Esophagus muscularis mucosa (tissue), 4 donors: ENCODE measurements around the gene DIP2C. TPM values are rescaled to one million over a fixed set of nuclear protein-coding genes. Genes with fewer than 3 reads are reported as not detected.

ENCODE experiments used
- DNase-seq: peaks from one replicate; pipeline ENCODE4 v3.0.0-alpha.2; 2017; ENCODE audit errors: extremely low spot score
- H3K27ac ChIP-seq, 4 donors: fragments of 200-600 bp; sonication (generic); replicated peaks in 1 of 4; 1 replicate in 3 of 4; 2 replicates in 1 of 4; pipeline ENCODE4 v1.5.1; 2016 to 2019; ENCODE audit warnings: mild to moderate bottlenecking in 1 of 4
- H3K27me3 ChIP-seq, 4 donors: fragments of 200-600 bp; sonication (generic); one replicate each; pipeline versions ENCODE4 v1.5.1 to v1.6.0; 2016 to 2019
- H3K36me3 ChIP-seq, 4 donors: fragments of 200-600 bp; sonication (generic); one replicate each; pipeline ENCODE4 v1.5.1; 2016 to 2019
- H3K4me1 ChIP-seq, 4 donors: fragments of 200-600 bp; sonication (generic); one replicate each; pipeline ENCODE4 v1.5.1; 2016 to 2019
- H3K4me3 ChIP-seq, 4 donors: fragments of 200-600 bp; sonication (generic); 1 replicate in 2 of 4; 2 replicates in 2 of 4; pipeline ENCODE4 v1.5.1; 2016 to 2019; ENCODE audit warnings: mild to moderate bottlenecking in 4 of 4, moderate library complexity in 1 of 4
- H3K9me3 ChIP-seq, 4 donors: fragments of 200-600 bp; sonication (generic); 1 replicate in 3 of 4; 2 replicates in 1 of 4; pipeline ENCODE4 v1.5.1; 2016 to 2019
- EP300 ChIP-seq: sonication (generic); formaldehyde crosslinking; IDR thresholded peaks from one replicate; pipeline ENCODE4 v1.6.1; 2017; ENCODE audit warnings: antibody characterized with exemption
- POLR2A ChIP-seq: fragments of 450-650 bp; IDR thresholded peaks from one replicate; pipeline ENCODE4 v1.6.1; 2017; ENCODE audit warnings: antibody characterized with exemption, moderate library complexity, mild to moderate bottlenecking, low read depth
- POLR2AphosphoS5 ChIP-seq, 2 donors: sonication (generic); formaldehyde crosslinking; IDR thresholded peaks; one replicate each; pipeline ENCODE4 v1.6.1; 2017; ENCODE audit warnings: antibody characterized with exemption in 2 of 2
- WGBS: methylation state at CpG from one replicate; pipeline ENCODE4 v1.1.5; 2018; 5-methylcytosine and 5-hydroxymethylcytosine counted together
- intact Hi-C: fragments of 100-400 bp; cut with DNase I; formaldehyde crosslinking; loops from one replicate; pipeline ENCODE4 v1.15.1; 2023
- total RNA-seq, 4 donors: library from RNA; depleted of rRNA; stranded (reverse); fragments of >200 nt; gene quantifications; one replicate each; pipeline versions ENCODE4 v1.1.0 to v1.2.1, GENCODE V29; 2016
- TF ChIP-seq, protein P1 (sequence below), 3 experiments: fragments of 200-600 bp in 2 of 3; fragments of 450-650 bp in 1 of 3; sonication (generic) in 2 of 3; IDR thresholded peaks; one replicate each; pipeline ENCODE4 v1.5.1; 2017 to 2019; ENCODE audit warnings: antibody characterized with exemption in 3 of 3, mild to moderate bottlenecking in 2 of 3, moderate library complexity in 1 of 3

The DIP2C gene
- total RNA-seq, 4 donors from 2014 or later, result 38.6 to 66.4 (median 55.7) TPM

DNA sequence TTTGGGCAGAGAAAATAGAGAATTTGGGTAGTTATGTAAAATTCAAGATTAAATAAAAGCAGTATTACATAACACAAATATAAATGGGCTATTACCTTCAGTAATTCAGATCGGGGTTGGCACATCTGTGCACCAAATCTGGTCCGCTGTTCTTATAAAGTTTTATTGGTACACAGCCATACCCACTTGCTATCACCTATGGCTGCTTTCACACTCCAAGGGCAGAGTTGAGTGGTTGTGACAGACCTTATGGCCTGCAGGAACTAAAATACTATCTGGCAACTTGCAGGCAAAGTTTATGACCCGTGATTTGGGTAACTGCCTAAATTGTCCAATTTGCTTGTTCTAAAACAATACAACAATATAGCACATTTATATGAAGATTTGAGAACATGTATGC is 249.3 kb downstream of the DIP2C start:
- no peaks in the 10 kb centered on the region for H3K4me1 ChIP-seq
- H3K9me3 ChIP-seq, result no peaks in the 10 kb centered on the region
- H3K27ac ChIP-seq, result no peak overlapping the region
- DNase-seq, result no peak
- peaks cover 0 to 31% (median 21%) of the 10 kb centered on the region in 4 donors for H3K36me3 ChIP-seq
- no peak overlapping the region for H3K4me3 ChIP-seq
- 94% methylated on average over 3 of the region's 3 CpGs for whole genome bisulfite sequencing
- intact Hi-C loops, result no loop called here
- no peaks in the 10 kb centered on the region for H3K27me3 ChIP-seq
- TF ChIP-seq, protein P1, sequence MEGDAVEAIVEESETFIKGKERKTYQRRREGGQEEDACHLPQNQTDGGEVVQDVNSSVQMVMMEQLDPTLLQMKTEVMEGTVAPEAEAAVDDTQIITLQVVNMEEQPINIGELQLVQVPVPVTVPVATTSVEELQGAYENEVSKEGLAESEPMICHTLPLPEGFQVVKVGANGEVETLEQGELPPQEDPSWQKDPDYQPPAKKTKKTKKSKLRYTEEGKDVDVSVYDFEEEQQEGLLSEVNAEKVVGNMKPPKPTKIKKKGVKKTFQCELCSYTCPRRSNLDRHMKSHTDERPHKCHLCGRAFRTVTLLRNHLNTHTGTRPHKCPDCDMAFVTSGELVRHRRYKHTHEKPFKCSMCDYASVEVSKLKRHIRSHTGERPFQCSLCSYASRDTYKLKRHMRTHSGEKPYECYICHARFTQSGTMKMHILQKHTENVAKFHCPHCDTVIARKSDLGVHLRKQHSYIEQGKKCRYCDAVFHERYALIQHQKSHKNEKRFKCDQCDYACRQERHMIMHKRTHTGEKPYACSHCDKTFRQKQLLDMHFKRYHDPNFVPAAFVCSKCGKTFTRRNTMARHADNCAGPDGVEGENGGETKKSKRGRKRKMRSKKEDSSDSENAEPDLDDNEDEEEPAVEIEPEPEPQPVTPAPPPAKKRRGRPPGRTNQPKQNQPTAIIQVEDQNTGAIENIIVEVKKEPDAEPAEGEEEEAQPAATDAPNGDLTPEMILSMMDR (IDR thresholded peaks at IDR 0.05), result no peak
- TF ChIP-seq POLR2AphosphoS5 (IDR thresholded peaks at IDR 0.05), result no peak
- no peak for TF ChIP-seq POLR2A
- TF ChIP-seq EP300, result no peak

DNA sequence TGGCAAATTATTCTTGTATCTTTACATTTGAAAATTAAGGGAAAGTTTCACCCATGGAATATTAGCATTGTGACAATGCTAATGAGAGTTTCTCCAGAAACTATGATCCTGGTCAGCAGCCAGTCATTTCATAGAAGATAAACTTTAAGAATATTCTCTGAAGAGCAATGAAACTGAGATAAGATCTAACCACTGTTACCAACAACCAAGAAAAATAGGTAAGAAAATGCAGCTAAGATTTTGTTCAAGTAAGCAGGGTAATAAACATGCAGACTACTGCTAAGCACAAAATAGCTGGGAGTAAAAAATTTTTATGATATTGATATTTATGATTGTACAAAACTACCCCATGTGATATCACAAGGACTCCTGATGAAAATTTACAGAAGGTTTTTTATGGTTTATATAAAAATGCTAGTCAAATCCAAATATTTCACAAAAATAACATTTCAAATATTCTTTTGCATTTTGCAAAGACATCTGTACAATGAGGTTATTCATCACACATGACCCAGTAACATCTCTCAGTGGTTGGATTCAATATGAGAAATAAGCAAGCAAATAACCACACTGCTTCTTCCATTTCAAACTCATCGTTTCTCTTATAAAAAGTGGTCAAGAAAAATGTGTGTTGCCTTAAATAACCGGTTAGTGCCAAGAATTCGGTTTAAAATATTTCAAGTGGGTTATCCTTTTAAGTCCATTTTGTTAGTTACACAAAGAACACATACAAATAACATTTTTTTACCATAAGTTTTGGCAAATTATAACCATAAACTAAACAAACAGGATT is 251.6 kb downstream of the DIP2C start:
- H3K4me3 ChIP-seq, result no peak overlapping the region
- TF ChIP-seq POLR2AphosphoS5 (IDR thresholded peaks at IDR 0.05), result no peak
- no peak for TF ChIP-seq POLR2A
- TF ChIP-seq, protein P1 (IDR thresholded peaks at IDR 0.05), result no peak
- TF ChIP-seq EP300, result no peak
- H3K9me3 ChIP-seq, result no peaks in the 10 kb centered on the region
- H3K4me1 ChIP-seq, result no peaks in the 10 kb centered on the region
- intact Hi-C loops, result no loop called here
- 79% methylated on average over 3 of the region's 3 CpGs for WGBS
- no peaks in the 10 kb centered on the region for H3K27me3 ChIP-seq
- H3K27ac ChIP-seq, result no peak overlapping the region
- peaks cover 0 to 31% (median 21%) of the 10 kb centered on the region in 4 donors for H3K36me3 ChIP-seq
- no peak for DNase-seq

DNA sequence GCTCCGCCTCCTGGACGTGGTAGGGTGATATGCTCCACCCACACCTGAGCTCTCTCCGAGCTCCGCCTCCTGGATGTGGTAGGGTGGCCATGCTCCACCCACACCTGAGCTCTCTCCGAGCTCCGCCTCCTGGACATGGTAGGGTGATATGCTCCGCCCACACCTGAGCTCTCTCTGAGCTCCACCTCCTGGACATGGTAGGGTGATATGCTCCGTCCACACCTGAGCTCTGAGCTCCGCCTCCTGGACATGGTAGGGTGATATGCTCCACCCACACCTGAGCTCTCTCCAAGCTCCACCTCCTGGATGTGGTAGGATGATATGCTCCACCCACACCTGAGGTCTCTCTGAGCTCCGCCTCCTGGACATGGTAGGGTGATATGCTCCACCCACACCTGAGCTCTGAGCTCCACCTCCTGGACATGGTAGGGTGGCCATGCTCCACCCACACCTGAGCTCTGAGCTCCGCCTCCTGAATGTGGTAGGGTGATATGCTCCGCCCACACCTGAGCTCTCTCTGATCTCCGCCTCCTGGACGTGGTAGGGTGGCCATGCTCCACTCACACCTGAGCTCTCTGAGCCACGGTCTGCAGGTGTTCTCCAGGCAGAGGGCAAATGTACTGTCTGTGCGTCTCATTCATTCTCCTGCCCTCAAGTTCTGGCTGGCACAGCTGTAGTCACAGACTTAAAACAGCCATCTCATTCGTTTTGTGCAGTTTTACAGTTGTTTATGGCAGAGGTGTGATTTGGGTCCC is 252.4 kb downstream of the DIP2C start:
- Histone ChIP-seq H3K4me3 (no peak overlapping the region), H3K27ac (no peak overlapping the region), H3K27me3 (no peaks in the 10 kb centered on the region), H3K9me3 (no peaks in the 10 kb centered on the region), H3K36me3 (peaks cover 0 to 31% (median 21%) of the 10 kb centered on the region in 4 donors), H3K4me1 (no peaks in the 10 kb centered on the region)
- DNase-seq, result no peak
- 74% methylated on average over 10 of the region's 17 CpGs for WGBS
- intact Hi-C loops, result no loop called here
- TF ChIP-seq POLR2A (no peak), POLR2AphosphoS5 (IDR thresholded peaks at IDR 0.05) (no peak)
- TF ChIP-seq, protein P1 (IDR thresholded peaks at IDR 0.05), result no peak

DNA sequence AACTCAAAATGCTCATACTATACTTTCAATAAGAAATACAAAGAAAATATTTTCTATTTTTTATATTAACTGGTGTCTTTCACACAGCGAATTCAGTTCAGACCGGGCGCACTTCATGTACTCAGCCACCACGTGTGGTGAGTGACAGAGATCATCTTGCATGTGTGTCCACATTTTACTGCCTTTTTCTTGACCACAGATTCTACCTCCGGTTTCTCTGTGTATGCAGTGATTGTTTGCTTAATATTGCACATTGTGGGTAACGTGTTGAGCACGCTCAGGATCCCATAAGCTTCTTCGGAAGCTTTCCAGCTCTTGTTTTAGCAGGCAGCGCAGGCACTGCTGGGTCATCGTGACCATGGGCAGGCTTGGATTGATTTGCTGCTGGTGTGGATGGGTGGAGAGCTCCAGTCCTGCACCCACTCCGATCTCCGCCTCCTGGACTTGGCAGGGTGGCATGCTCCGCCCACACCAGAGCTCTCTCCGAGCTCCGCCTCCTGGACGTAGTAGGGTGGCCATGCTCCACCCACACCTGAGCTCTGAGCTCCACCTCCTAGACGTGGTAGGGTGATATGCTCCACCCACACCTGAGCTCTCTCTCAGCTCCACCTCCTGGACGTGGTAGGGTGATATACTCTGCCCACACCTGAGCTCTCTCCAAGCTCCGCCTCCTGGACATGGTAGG is 253.3 kb downstream of the DIP2C start:
- no peak for DNase-seq
- H3K27me3 ChIP-seq, result no peaks in the 10 kb centered on the region
- intact Hi-C loops, result no loop called here
- TF ChIP-seq, protein P1 (IDR thresholded peaks at IDR 0.05), result no peak
- H3K4me3 ChIP-seq, result no peak overlapping the region
- H3K4me1 ChIP-seq, result no peaks in the 10 kb centered on the region
- H3K27ac ChIP-seq, result no peak overlapping the region
- WGBS, result 95% methylated on average over 19 of the region's 19 CpGs
- H3K36me3 ChIP-seq, result peaks cover 0 to 31% (median 21%) of the 10 kb centered on the region in 4 donors
- H3K9me3 ChIP-seq, result no peaks in the 10 kb centered on the region
